CD4-positive, alpha-beta T cell (primary cell): ENCODE results near the gene HYDIN. TPM values are rescaled to one million over a fixed set of nuclear protein-coding genes. Genes with fewer than 3 reads are reported as not detected.
A peak's percentile ranks its signal among the peaks of the same experiment; 100 is the strongest.

ENCODE experiments used
- ATAC-seq: fragments of 200-7000 bp; cut with Tn5 transposase; one replicate; pipeline ENCODE4 v1.10.0; 2022; ENCODE audit warnings: mild to moderate bottlenecking; ENCODE audit not compliant: poor library complexity
- CTCF ChIA-PET: fragments of 350-600 bp; sonication (Branson Sonifier 250); formaldehyde crosslinking; loops from one replicate; lab custom pipeline; 2021; ENCODE audit warnings: antibody characterized with exemption, inconsistent platforms; lab: Charles Lee
- POLR2A ChIA-PET: fragments of 350-600 bp; sonication (Branson Sonifier 250); formaldehyde crosslinking; loops from one replicate; lab custom pipeline; 2021; ENCODE audit warnings: antibody characterized with exemption, inconsistent platforms; lab: Charles Lee
- DNase-seq, 14 experiments: peaks; one replicate each; pipeline ENCODE4 v3.0.0-alpha.2; 2013 to 2020; ENCODE audit warnings: mixed read lengths in 2 of 14
- H3K27ac ChIP-seq, 2 donors: one replicate each; pipeline versions ENCODE4 v1.5.1 to v1.7.0; 2013; ENCODE audit warnings: low read length in 2 of 2, low read depth in 1 of 2, mild to moderate bottlenecking in 1 of 2
- H3K27me3 ChIP-seq, 2 experiments: 1 replicate in 1 of 2; 2 replicates in 1 of 2; pipeline versions ENCODE4 v1.6.1 to v1.7.0; 2013; ENCODE audit warnings: low read length in 2 of 2, control low read depth in 1 of 2, mild to moderate bottlenecking in 1 of 2, moderate library complexity in 1 of 2; ENCODE audit not compliant: insufficient read depth in 2 of 2, control insufficient read depth in 1 of 2
- H3K36me3 ChIP-seq: one replicate; pipeline ENCODE4 v1.6.1; 2013; ENCODE audit warnings: low read length, control low read depth; ENCODE audit not compliant: insufficient read depth
- H3K4me1 ChIP-seq: one replicate; pipeline ENCODE4 v1.6.1; 2013; ENCODE audit warnings: low read length, control low read depth; ENCODE audit not compliant: insufficient read depth
- H3K4me3 ChIP-seq: one replicate; pipeline ENCODE4 v1.5.1; 2013; ENCODE audit warnings: mild to moderate bottlenecking, low read length, moderate library complexity
- H3K9me3 ChIP-seq, 2 experiments: 1 replicate in 1 of 2; 2 replicates in 1 of 2; pipeline versions ENCODE4 v1.6.1 to v1.7.0; 2013; ENCODE audit warnings: low read length in 2 of 2, mild to moderate bottlenecking in 2 of 2, control low read depth in 1 of 2, moderate library complexity in 1 of 2; ENCODE audit not compliant: control insufficient read depth in 1 of 2, insufficient read depth in 1 of 2
- H3K27ac Mint-ChIP-seq: one replicate; pipeline ENCODE4 v1.8.0; 2020; ENCODE audit warnings: mixed read lengths
- H3K27me3 Mint-ChIP-seq: one replicate; pipeline ENCODE4 v1.8.0; 2021; ENCODE audit warnings: mixed read lengths
- H3K36me3 Mint-ChIP-seq: one replicate; pipeline ENCODE4 v1.8.0; 2021; ENCODE audit warnings: low read depth, mixed read lengths
- H3K4me1 Mint-ChIP-seq: one replicate; pipeline ENCODE4 v1.8.0; 2021; ENCODE audit warnings: low read depth, mixed read lengths
- H3K4me3 Mint-ChIP-seq: one replicate; pipeline ENCODE4 v1.8.0; 2020; ENCODE audit warnings: mild to moderate bottlenecking, mixed read lengths
- H3K9me3 Mint-ChIP-seq: one replicate; pipeline ENCODE4 v1.8.0; 2020; ENCODE audit warnings: mixed read lengths
- intact Hi-C, 2 experiments: fragments of 100-400 bp; cut with DNase I in 1 of 2; cut with micrococcal nuclease in 1 of 2; formaldehyde crosslinking; loops; one replicate each; pipeline versions ENCODE4 v1.15.1 to v1.9.0; 2023 to 2025; cut with DNase I, micrococcal nuclease
- total RNA-seq, 174 experiments: library from RNA in 2 of 174; stranded (reverse) in 2 of 174; gene quantifications; one replicate each; pipeline ENCODE4 v1.2.3 and lab custom pipeline; 2021 to 2026
- TF ChIP-seq, protein P1 (sequence below): fragments of 200-600 bp; IDR thresholded peaks from one replicate; pipeline ENCODE4 v1.8.0; 2022; ENCODE audit warnings: antibody characterized with exemption, mild to moderate bottlenecking

Gene HYDIN
- total RNA-seq, 2 experiments from 2014 or later = not detected

DNA sequence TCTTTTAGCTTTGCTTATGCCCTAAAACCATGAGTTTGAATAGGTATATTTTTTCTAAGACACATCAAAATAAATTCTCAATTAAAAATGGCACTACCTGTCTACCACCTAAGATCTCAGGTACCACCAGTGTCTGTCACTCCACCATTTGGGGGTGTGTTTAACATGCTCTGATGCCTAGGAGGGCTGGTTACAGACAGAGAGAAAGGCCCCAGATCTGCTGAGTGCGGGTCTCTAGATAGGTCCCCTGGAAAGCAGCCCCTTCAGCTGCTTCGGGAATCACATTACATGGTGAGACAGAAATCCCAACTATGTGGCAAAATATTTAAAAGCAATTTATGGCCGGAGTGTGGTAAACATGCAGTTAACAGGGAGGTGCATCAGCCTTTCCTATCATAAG is 428.9 kb downstream of the HYDIN start:
- H3K4me1 ChIP-seq = peaks cover 17% of the 10 kb centered on the region
- Mint-ChIP-seq H3K4me1 (peaks cover 35% of the 10 kb centered on the region), H3K27ac (peak overlapping the region; percentile 90), H3K36me3 (peaks cover 21% of the 10 kb centered on the region), H3K4me3 (peak overlapping the region; percentile 95), H3K9me3 (peaks cover 2% of the 10 kb centered on the region), H3K27me3 (peaks cover 2% of the 10 kb centered on the region)
- H3K9me3 ChIP-seq = no peaks in the 10 kb centered on the region
- H3K27me3 ChIP-seq = peaks cover 0 to 1% of the 10 kb centered on the region in 2 experiments
- intact Hi-C loops = loop anchor here in 1 of 2 experiments (5.0 kb wide), 4 partner anchors 364 to 766 kb away; partner anchors contain the start of genes CMTR2 and ST3GAL2
- TF ChIP-seq, protein P1, sequence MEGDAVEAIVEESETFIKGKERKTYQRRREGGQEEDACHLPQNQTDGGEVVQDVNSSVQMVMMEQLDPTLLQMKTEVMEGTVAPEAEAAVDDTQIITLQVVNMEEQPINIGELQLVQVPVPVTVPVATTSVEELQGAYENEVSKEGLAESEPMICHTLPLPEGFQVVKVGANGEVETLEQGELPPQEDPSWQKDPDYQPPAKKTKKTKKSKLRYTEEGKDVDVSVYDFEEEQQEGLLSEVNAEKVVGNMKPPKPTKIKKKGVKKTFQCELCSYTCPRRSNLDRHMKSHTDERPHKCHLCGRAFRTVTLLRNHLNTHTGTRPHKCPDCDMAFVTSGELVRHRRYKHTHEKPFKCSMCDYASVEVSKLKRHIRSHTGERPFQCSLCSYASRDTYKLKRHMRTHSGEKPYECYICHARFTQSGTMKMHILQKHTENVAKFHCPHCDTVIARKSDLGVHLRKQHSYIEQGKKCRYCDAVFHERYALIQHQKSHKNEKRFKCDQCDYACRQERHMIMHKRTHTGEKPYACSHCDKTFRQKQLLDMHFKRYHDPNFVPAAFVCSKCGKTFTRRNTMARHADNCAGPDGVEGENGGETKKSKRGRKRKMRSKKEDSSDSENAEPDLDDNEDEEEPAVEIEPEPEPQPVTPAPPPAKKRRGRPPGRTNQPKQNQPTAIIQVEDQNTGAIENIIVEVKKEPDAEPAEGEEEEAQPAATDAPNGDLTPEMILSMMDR = no peak
- ChIA-PET POLR2A (interaction anchor here (0.5 to 1.0 kb wide), 5 partner anchors 13 to 550 kb away, joined by 3 to 5 read pairs (median 3); partner anchors contain the start of gene EXOSC6), CTCF (interaction anchor here (1.2 kb wide), 1 partner anchor 64 kb away, joined by 4 read pairs; no protein-coding TSS in a partner anchor)
- peak overlapping the region; percentile 85 for H3K4me3 ChIP-seq
- DNase-seq (no peak), ATAC-seq (no peak)
- peaks cover 13% of the 10 kb centered on the region for H3K36me3 ChIP-seq
- no peak overlapping the region for H3K27ac ChIP-seq

DNA sequence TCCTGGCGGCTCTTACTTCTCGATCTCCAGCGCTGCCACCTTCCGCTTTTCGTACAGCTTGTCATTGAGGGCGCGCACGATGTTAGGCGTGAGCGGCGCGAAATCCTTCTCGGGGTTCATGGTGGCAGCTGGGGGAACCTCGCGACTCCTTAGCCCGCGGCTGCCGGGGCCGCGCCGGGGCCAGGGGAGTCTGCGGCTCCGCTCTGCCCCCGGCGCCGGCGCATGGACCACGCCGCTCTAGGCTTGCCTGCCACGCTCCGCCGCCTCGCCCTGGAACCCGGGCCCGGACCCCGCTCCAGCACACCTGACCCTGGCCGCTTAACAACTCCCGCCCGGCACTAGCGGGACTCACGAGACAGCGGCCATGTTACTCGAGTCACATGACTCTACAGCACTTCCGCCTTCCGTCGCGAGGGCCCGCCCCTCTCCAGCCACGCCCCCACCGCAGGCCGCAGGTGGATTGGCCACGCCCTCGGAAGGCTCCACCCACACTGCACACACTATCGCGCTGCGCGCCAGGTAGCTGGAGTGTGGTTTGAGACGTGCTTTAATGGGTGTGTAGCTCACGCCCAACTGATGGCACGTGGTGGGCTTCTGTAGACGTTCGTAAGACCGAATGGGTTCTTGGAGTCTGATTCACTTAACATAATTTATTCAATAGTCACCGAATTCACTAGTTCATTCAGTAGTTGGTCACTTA is 429.6 kb downstream of the HYDIN start, which contains the start of gene VAC14:
Gene VAC14, minus strand, starts transcription at position 378 of the 700 bp plus-strand sequence. Its CDS starts 258 bp downstream, at position 120.
- Histone ChIP-seq H3K4me3 (peak within 1 kb of the TSS; percentile 85), H3K36me3 (peaks cover 13% of the 10 kb centered on the region), H3K9me3 (no peaks in the 10 kb centered on the region), H3K27ac (peak within 1 kb of the TSS; percentile 53 to 61), H3K4me1 (peaks cover 17% of the 10 kb centered on the region), H3K27me3 (no peaks in the 10 kb centered on the region)
- peak; percentile 98 for ATAC-seq
- intact Hi-C loops = loop anchor here in 1 of 2 experiments (5.0 kb wide), 4 partner anchors 364 to 766 kb away; partner anchors contain the start of genes CMTR2 and ST3GAL2
- Mint-ChIP-seq H3K9me3 (peaks cover 2% of the 10 kb centered on the region), H3K4me3 (peak within 1 kb of the TSS; percentile 95), H3K27ac (peak within 1 kb of the TSS; percentile 90), H3K4me1 (peaks cover 35% of the 10 kb centered on the region), H3K36me3 (peaks cover 21% of the 10 kb centered on the region), H3K27me3 (no peaks in the 10 kb centered on the region)
- CTCF ChIA-PET = interaction anchor here (1.2 kb wide), 1 partner anchor 63 kb away, joined by 4 read pairs; no protein-coding TSS in a partner anchor
- POLR2A ChIA-PET = interaction anchor here (0.5 to 1.0 kb wide), 5 partner anchors 12 to 549 kb away, joined by 3 to 5 read pairs (median 3); partner anchors contain the start of gene EXOSC6
- DNase-seq = peak; percentile 95 to 99 (median 98)
- TF ChIP-seq, protein P1 = no peak

DNA sequence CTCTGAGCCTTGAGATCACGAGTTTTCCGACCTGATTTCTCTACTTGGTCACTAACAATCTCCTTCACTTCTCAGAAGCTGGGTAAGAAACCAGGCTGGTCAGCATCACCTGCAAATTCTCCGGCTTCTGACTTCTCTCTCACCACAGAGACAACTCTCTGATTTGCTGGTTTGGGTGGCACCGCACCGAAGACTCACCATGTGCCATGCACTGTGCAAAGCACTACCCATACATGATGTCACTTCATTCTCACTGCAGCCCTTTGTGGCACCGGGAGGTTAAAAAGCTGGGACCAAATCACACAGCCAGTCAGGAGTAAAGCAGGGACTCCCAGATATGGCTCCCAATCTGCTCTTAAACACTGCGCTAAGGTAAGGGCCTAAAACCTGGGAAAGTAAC is 430.2 kb downstream of the HYDIN start:
- H3K27ac ChIP-seq = peak overlapping the region; percentile 53 to 61
- TF ChIP-seq, protein P1 = no peak
- peak overlapping the region; percentile 90 for H3K27ac Mint-ChIP-seq
- no peaks in the 10 kb centered on the region for H3K27me3 Mint-ChIP-seq
- peak in 1 of 14 experiments; percentile 29 for DNase-seq
- CTCF ChIA-PET = no interaction called here
- peaks cover 13% of the 10 kb centered on the region for H3K36me3 ChIP-seq
- intact Hi-C loops = loop anchor here in 1 of 2 experiments (5.0 kb wide), 4 partner anchors 363 to 767 kb away; partner anchors contain the start of genes CMTR2 and ST3GAL2
- POLR2A ChIA-PET = no interaction called here
- peak overlapping the region; percentile 95 for H3K4me3 Mint-ChIP-seq
- H3K4me3 ChIP-seq = peak overlapping the region; percentile 85
- H3K9me3 Mint-ChIP-seq = peaks cover 2% of the 10 kb centered on the region
- peaks cover 21% of the 10 kb centered on the region for H3K36me3 Mint-ChIP-seq
- H3K4me1 Mint-ChIP-seq = peaks cover 35% of the 10 kb centered on the region
- H3K9me3 ChIP-seq = no peaks in the 10 kb centered on the region
- H3K4me1 ChIP-seq = peaks cover 17% of the 10 kb centered on the region
- no peak for ATAC-seq
- H3K27me3 ChIP-seq = no peaks in the 10 kb centered on the region
